H9 (cell line): ENCODE measurements around the gene MSH3. TPM values are rescaled to one million over a fixed set of nuclear protein-coding genes. Genes with fewer than 3 reads are reported as not detected.

Source experiments
- DNase-seq: peaks from one replicate; pipeline ENCODE4 v3.0.0-alpha.2; 2017
- H2AFZ ChIP-seq: one replicate; pipeline ENCODE4 v1.6.1; 2013; ENCODE audit warnings: mild to moderate bottlenecking, low read length, control low read depth, moderate library complexity
- H2AK5ac ChIP-seq: 2 replicates; pipeline ENCODE4 v1.6.1; 2013; ENCODE audit warnings: low read length, control low read depth, mixed read lengths; ENCODE audit not compliant: insufficient read length
- H2BK120ac ChIP-seq: one replicate; pipeline ENCODE4 v1.6.1; 2013; ENCODE audit warnings: low read depth, mild to moderate bottlenecking, low read length, control low read depth, inconsistent platforms; ENCODE audit not compliant: poor library complexity, severe bottlenecking
- H2BK12ac ChIP-seq: 2 replicates; pipeline ENCODE4 v1.6.1; 2013; ENCODE audit warnings: low read length, control low read depth, mixed read lengths, low read depth; ENCODE audit not compliant: insufficient read length
- H2BK15ac ChIP-seq: 2 replicates; pipeline ENCODE4 v1.6.1; 2013; ENCODE audit warnings: low read depth, low read length, control low read depth
- H2BK20ac ChIP-seq: one replicate; pipeline ENCODE4 v1.6.1; 2013; ENCODE audit warnings: low read depth, mild to moderate bottlenecking, low read length, control low read depth, inconsistent platforms; ENCODE audit not compliant: poor library complexity, severe bottlenecking
- H2BK5ac ChIP-seq: 2 replicates; pipeline ENCODE4 v1.6.1; 2013; ENCODE audit warnings: low read length, control low read depth, mixed read lengths; ENCODE audit not compliant: insufficient read length
- H3K14ac ChIP-seq: 2 replicates; pipeline ENCODE4 v1.6.1; 2013; ENCODE audit warnings: low read length, control low read depth; ENCODE audit not compliant: insufficient read depth
- H3K18ac ChIP-seq: 2 replicates; pipeline ENCODE4 v1.6.1; 2013; ENCODE audit warnings: low read depth, mild to moderate bottlenecking, mixed read lengths, low read length, control low read depth; ENCODE audit not compliant: insufficient read length
- H3K23ac ChIP-seq: 2 replicates; pipeline ENCODE4 v1.6.1; 2013; ENCODE audit warnings: low read length, control low read depth, mixed read lengths, low read depth; ENCODE audit not compliant: insufficient read length
- H3K23me2 ChIP-seq: 2 replicates; pipeline ENCODE4 v1.6.1; 2013; ENCODE audit warnings: low read depth, mild to moderate bottlenecking, mixed read lengths, low read length, control low read depth; ENCODE audit not compliant: insufficient read length, poor library complexity, severe bottlenecking
- H3K27ac ChIP-seq: 2 replicates; pipeline ENCODE4 v1.5.1; 2013; ENCODE audit warnings: low read length, control low read depth, mixed read lengths, low read depth; ENCODE audit not compliant: insufficient read length
- H3K27me3 ChIP-seq: 2 replicates; pipeline ENCODE4 v1.6.1; 2013; ENCODE audit warnings: low read length, control low read depth, inconsistent platforms; ENCODE audit not compliant: insufficient read depth
- H3K4ac ChIP-seq: 2 replicates; pipeline ENCODE4 v1.6.1; 2013; ENCODE audit warnings: low read depth, mild to moderate bottlenecking, control low read depth, inconsistent platforms, low read length, moderate library complexity
- H3K4me1 ChIP-seq: 2 replicates; pipeline ENCODE4 v1.6.1; 2013; ENCODE audit warnings: low read length, control low read depth, inconsistent platforms; ENCODE audit not compliant: insufficient read depth
- H3K4me2 ChIP-seq: 2 replicates; pipeline ENCODE4 v1.6.1; 2013; ENCODE audit warnings: low read length, control low read depth, mixed read lengths; ENCODE audit not compliant: insufficient read length, insufficient read depth
- H3K56ac ChIP-seq: 2 replicates; pipeline ENCODE4 v1.6.1; 2013; ENCODE audit warnings: low read depth, mild to moderate bottlenecking, mixed read lengths, low read length, control low read depth; ENCODE audit not compliant: insufficient read length
- H3K79me1 ChIP-seq: 2 replicates; pipeline ENCODE4 v1.6.1; 2013; ENCODE audit warnings: low read depth, mild to moderate bottlenecking, moderate library complexity, low read length, control low read depth, inconsistent platforms; ENCODE audit not compliant: insufficient read depth, poor library complexity, severe bottlenecking
- H3K79me2 ChIP-seq: 2 replicates; pipeline ENCODE4 v1.6.1; 2013; ENCODE audit warnings: low read length, control low read depth, inconsistent platforms; ENCODE audit not compliant: insufficient read depth
- H3K9ac ChIP-seq: 2 replicates; pipeline ENCODE4 v1.6.1; 2013; ENCODE audit warnings: low read length, control low read depth, mixed read lengths; ENCODE audit not compliant: insufficient read length; ENCODE audit errors: extremely low read depth
- H3K9me3 ChIP-seq: one replicate; pipeline ENCODE4 v1.6.1; 2013; ENCODE audit warnings: low read depth, low read length, inconsistent platforms; ENCODE audit not compliant: control insufficient read depth
- H3T11ph ChIP-seq: one replicate; pipeline ENCODE4 v1.6.1; 2013; ENCODE audit warnings: mild to moderate bottlenecking, low read length, control low read depth, inconsistent platforms
- H4K20me1 ChIP-seq: one replicate; pipeline ENCODE4 v1.6.1; 2013; ENCODE audit not compliant: control insufficient read depth, insufficient read length, insufficient read depth
- H4K5ac ChIP-seq: 2 replicates; pipeline ENCODE4 v1.6.1; 2013; ENCODE audit warnings: low read depth, mild to moderate bottlenecking, mixed read lengths, low read length, control low read depth; ENCODE audit not compliant: insufficient read length
- H4K8ac ChIP-seq: replicated peaks from 2 replicates; pipeline ENCODE4 v1.6.1; 2013; ENCODE audit warnings: low read length, control low read depth, mixed read lengths, low read depth; ENCODE audit not compliant: insufficient read length
- H4K91ac ChIP-seq: 2 replicates; pipeline ENCODE4 v1.6.1; 2013; ENCODE audit warnings: low read depth, mild to moderate bottlenecking, moderate library complexity, mixed read lengths, low read length, control low read depth; ENCODE audit not compliant: insufficient read length
- H3K27ac Mint-ChIP-seq, 3 experiments: 2 replicates in 2 of 3; 3 replicates in 1 of 3; pipeline ENCODE4 v1.8.0; 2020 to 2021; ENCODE audit warnings: mixed read lengths in 3 of 3, mild to moderate bottlenecking in 1 of 3, moderate library complexity in 1 of 3
- H3K27me3 Mint-ChIP-seq: 2 replicates; pipeline ENCODE4 v1.8.0; 2021; ENCODE audit warnings: low read depth, mild to moderate bottlenecking, moderate library complexity, mixed read lengths
- H3K36me3 Mint-ChIP-seq, 3 experiments: 2 replicates in 2 of 3; 3 replicates in 1 of 3; pipeline ENCODE4 v1.8.0; 2020 to 2021; ENCODE audit warnings: low read depth in 3 of 3, mixed read lengths in 3 of 3; ENCODE audit not compliant: insufficient read depth in 1 of 3
- H3K4me1 Mint-ChIP-seq, 2 experiments: 2 replicates each; pipeline ENCODE4 v1.8.0; 2020; ENCODE audit warnings: mixed read lengths in 2 of 2
- H3K4me3 Mint-ChIP-seq, 2 experiments: 2 replicates in 1 of 2; 3 replicates in 1 of 2; pipeline ENCODE4 v1.8.0; 2020 to 2021; ENCODE audit warnings: mild to moderate bottlenecking in 2 of 2, mixed read lengths in 2 of 2, moderate library complexity in 1 of 2
- H3K9me3 Mint-ChIP-seq, 2 experiments: 2 replicates in 1 of 2; 3 replicates in 1 of 2; pipeline ENCODE4 v1.8.0; 2020; ENCODE audit warnings: mild to moderate bottlenecking in 2 of 2, mixed read lengths in 2 of 2, moderate library complexity in 1 of 2
- WGBS: extraction: QIAGEN DNeasy Blood & Tissue Kit; methylation state at CpG from one replicate; pipeline ENCODE4 v1.1.7; 2013; ENCODE audit warnings: missing lambda C conversion rate, low lambda C conversion rate, mixed read lengths; ENCODE audit not compliant: insufficient read length; ENCODE audit errors: extremely low coverage; 5-methylcytosine and 5-hydroxymethylcytosine counted together
- total RNA-seq: library from RNA; stranded (reverse); gene quantifications from 2 replicates; pipeline ENCODE4 v1.2.1, GENCODE V29; 2021
- TF ChIP-seq, protein P1 (sequence below): fragments of 200-600 bp; sonication (generic); conservative IDR thresholded peaks from 3 replicates; pipeline ENCODE4 v1.8.0; 2021; ENCODE audit warnings: antibody characterized with exemption, mild to moderate bottlenecking

The MSH3 gene
- total RNA-seq, 1 experiment from 2014 or later: 17.3 TPM

GRCh38 chr5:80764786-80765185, 110.3 kb downstream of the MSH3 start:
- Histone ChIP-seq H3K56ac (no peak overlapping the region), H3T11ph (no peak overlapping the region), H3K79me2 (no peaks in the 10 kb centered on the region), H3K9ac (no peak overlapping the region), H4K20me1 (no peaks in the 10 kb centered on the region), H4K91ac (no peak overlapping the region), H2BK120ac (no peak overlapping the region), H3K4me1 (peaks cover 3% of the 10 kb centered on the region; the same call in 1 of the 2 replicates), H4K5ac (no peak overlapping the region), H3K4me2 (no peak overlapping the region), H2AFZ (no peak overlapping the region), H3K79me1 (no peaks in the 10 kb centered on the region), H2BK12ac (no peak overlapping the region), H2AK5ac (no peak overlapping the region), H3K4ac (no peak overlapping the region), H3K14ac (no peak overlapping the region), H4K8ac (no peak overlapping the region), H3K18ac (no peak overlapping the region), H2BK15ac (no peak overlapping the region), H3K27me3 (no peaks in the 10 kb centered on the region), H2BK20ac (no peak overlapping the region), H3K23ac (no peak overlapping the region), H3K23me2 (no peaks in the 10 kb centered on the region), H3K9me3 (no peaks in the 10 kb centered on the region), H3K27ac (no peak overlapping the region), H2BK5ac (no peak overlapping the region)
- WGBS: no CpG with 5 or more reads among the region's 1 CpG
- H3K36me3 Mint-ChIP-seq: no peaks in the 10 kb centered on the region
- TF ChIP-seq, protein P1, sequence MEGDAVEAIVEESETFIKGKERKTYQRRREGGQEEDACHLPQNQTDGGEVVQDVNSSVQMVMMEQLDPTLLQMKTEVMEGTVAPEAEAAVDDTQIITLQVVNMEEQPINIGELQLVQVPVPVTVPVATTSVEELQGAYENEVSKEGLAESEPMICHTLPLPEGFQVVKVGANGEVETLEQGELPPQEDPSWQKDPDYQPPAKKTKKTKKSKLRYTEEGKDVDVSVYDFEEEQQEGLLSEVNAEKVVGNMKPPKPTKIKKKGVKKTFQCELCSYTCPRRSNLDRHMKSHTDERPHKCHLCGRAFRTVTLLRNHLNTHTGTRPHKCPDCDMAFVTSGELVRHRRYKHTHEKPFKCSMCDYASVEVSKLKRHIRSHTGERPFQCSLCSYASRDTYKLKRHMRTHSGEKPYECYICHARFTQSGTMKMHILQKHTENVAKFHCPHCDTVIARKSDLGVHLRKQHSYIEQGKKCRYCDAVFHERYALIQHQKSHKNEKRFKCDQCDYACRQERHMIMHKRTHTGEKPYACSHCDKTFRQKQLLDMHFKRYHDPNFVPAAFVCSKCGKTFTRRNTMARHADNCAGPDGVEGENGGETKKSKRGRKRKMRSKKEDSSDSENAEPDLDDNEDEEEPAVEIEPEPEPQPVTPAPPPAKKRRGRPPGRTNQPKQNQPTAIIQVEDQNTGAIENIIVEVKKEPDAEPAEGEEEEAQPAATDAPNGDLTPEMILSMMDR: no peak
- H3K27ac Mint-ChIP-seq: no peak overlapping the region
- H3K27me3 Mint-ChIP-seq: no peaks in the 10 kb centered on the region
- H3K4me1 Mint-ChIP-seq: peaks cover 10 to 12% of the 10 kb centered on the region in 2 experiments
- no peak for DNase-seq
- no peak overlapping the region for H3K4me3 Mint-ChIP-seq
- no peaks in the 10 kb centered on the region for H3K9me3 Mint-ChIP-seq
